Trophoblast cell (in vitro differentiated cells and primary cell): ENCODE results near the gene ABLIM3.

Source experiments
- DNase-seq, 2 donors: peaks; one replicate each; pipeline ENCODE4 v3.0.0-alpha.2; 2016
- H2AFZ ChIP-seq: 2 replicates; pipeline ENCODE4 v1.6.1; 2013; ENCODE audit warnings: low read length, moderate library complexity, mild to moderate bottlenecking; ENCODE audit not compliant: insufficient read depth, poor library complexity
- H2AK5ac ChIP-seq: 2 replicates; pipeline ENCODE4 v1.6.1; 2013; ENCODE audit warnings: mild to moderate bottlenecking, low read length
- H2BK120ac ChIP-seq: 2 replicates; pipeline ENCODE4 v1.6.1; 2013; ENCODE audit warnings: low read length, mild to moderate bottlenecking, moderate library complexity; ENCODE audit not compliant: insufficient read depth, poor library complexity
- H2BK12ac ChIP-seq: 2 replicates; pipeline ENCODE4 v1.6.1; 2013; ENCODE audit warnings: mild to moderate bottlenecking, low read length, moderate library complexity
- H2BK5ac ChIP-seq: 2 replicates; pipeline ENCODE4 v1.6.1; 2013; ENCODE audit warnings: low read length, low read depth, moderate library complexity, mild to moderate bottlenecking; ENCODE audit not compliant: poor library complexity
- H3K14ac ChIP-seq: 2 replicates; pipeline ENCODE4 v1.6.1; 2013; ENCODE audit warnings: mild to moderate bottlenecking, low read length
- H3K18ac ChIP-seq: 2 replicates; pipeline ENCODE4 v1.6.1; 2013; ENCODE audit warnings: mild to moderate bottlenecking, low read length
- H3K23ac ChIP-seq: 2 replicates; pipeline ENCODE4 v1.6.1; 2013; ENCODE audit warnings: low read length
- H3K27ac ChIP-seq: 2 replicates; pipeline ENCODE4 v1.5.1; 2013; ENCODE audit warnings: low read depth, mild to moderate bottlenecking, inconsistent platforms, low read length, moderate library complexity
- H3K27me3 ChIP-seq: 2 replicates; pipeline ENCODE4 v1.6.1; 2013; ENCODE audit warnings: inconsistent platforms, mild to moderate bottlenecking, low read length, moderate library complexity; ENCODE audit not compliant: insufficient read depth
- H3K36me3 ChIP-seq, 2 experiments: 1 replicate in 1 of 2; 2 replicates in 1 of 2; pipeline ENCODE4 v1.6.1; 2013; ENCODE audit warnings: low read length in 2 of 2, mild to moderate bottlenecking in 2 of 2, moderate library complexity in 1 of 2; ENCODE audit not compliant: insufficient read depth in 2 of 2, control insufficient read depth in 1 of 2
- H3K4ac ChIP-seq: 2 replicates; pipeline ENCODE4 v1.6.1; 2013; ENCODE audit warnings: low read depth, mild to moderate bottlenecking, low read length, moderate library complexity
- H3K4me1 ChIP-seq, 2 experiments: 1 replicate in 1 of 2; 2 replicates in 1 of 2; pipeline ENCODE4 v1.6.1; 2013; ENCODE audit warnings: low read length in 2 of 2, mild to moderate bottlenecking in 2 of 2, moderate library complexity in 1 of 2; ENCODE audit not compliant: insufficient read depth in 2 of 2, control insufficient read depth in 1 of 2
- H3K4me2 ChIP-seq: 2 replicates; pipeline ENCODE4 v1.6.1; 2013; ENCODE audit warnings: inconsistent platforms, mild to moderate bottlenecking, low read length, moderate library complexity
- H3K4me3 ChIP-seq: 2 replicates; pipeline ENCODE4 v1.5.1; 2013; ENCODE audit warnings: mild to moderate bottlenecking, low read depth, low read length, inconsistent platforms
- H3K79me1 ChIP-seq: one replicate; pipeline ENCODE4 v1.6.1; 2013; ENCODE audit warnings: low read length
- H3K79me2 ChIP-seq: 2 replicates; pipeline ENCODE4 v1.6.1; 2013; ENCODE audit warnings: low read length, mild to moderate bottlenecking; ENCODE audit not compliant: control insufficient read depth, insufficient read depth, poor library complexity
- H3K9ac ChIP-seq: 2 replicates; pipeline ENCODE4 v1.6.1; 2013; ENCODE audit warnings: mild to moderate bottlenecking, low read length
- H3K9me3 ChIP-seq: 2 replicates; pipeline ENCODE4 v1.6.1; 2013; ENCODE audit warnings: low read depth, mild to moderate bottlenecking, control low read depth, inconsistent platforms, low read length; ENCODE audit not compliant: insufficient read depth
- H4K12ac ChIP-seq: 2 replicates; pipeline ENCODE4 v1.6.1; 2013; ENCODE audit warnings: low read depth, mild to moderate bottlenecking, low read length, moderate library complexity
- H4K8ac ChIP-seq: 2 replicates; pipeline ENCODE4 v1.6.1; 2013; ENCODE audit warnings: low read depth, mild to moderate bottlenecking, low read length, moderate library complexity
- H4K91ac ChIP-seq: one replicate; pipeline ENCODE4 v1.6.1; 2013; ENCODE audit warnings: low read depth, mild to moderate bottlenecking, low read length, moderate library complexity
- WGBS: extraction: QIAGEN DNeasy Blood & Tissue Kit; methylation state at CpG from one replicate; pipeline ENCODE4 v1.1.7; 2013; ENCODE audit warnings: missing lambda C conversion rate; ENCODE audit not compliant: insufficient read length, insufficient coverage; ENCODE audit errors: extremely low coverage; 5-methylcytosine and 5-hydroxymethylcytosine counted together

ABLIM3 gene

DNA sequence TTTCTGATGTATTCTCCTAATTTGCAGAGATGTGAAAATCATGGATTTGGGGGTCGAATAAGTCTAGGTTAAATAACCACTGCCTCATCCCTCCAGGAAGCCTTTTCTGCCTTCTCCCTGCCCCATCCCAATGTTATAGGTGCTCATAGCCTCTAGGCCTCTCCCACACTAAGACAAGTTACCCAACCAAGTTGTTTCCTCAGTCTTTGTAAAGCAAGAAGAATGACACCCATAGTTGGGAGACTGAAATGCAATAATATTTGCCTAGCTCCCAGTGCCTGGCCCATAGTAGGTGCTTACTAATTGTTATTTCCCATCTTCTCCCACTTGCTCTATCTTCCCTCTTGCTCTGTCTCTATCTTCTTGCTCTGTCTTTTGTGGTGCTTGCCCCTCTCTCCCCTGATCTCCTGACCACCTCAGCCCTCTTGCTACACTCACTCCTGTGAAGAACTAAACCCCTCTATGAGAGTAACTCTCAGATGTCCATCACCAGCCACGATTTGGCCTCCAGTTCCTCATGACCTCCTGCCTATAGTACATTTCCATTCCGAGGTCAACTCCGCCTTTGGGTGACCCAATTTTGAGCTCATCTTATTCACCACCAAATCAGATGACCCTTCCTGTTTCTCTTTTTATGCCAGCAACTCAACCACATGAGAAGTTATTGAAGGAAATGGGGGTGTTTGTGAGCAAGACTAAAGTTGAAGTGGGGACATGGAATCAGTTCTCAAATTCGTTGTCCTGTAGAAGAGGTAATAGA is 137.3 kb downstream of the ABLIM3 start:
- H3K18ac ChIP-seq, result no peak overlapping the region
- no peaks in the 10 kb centered on the region for H3K9me3 ChIP-seq
- H3K27me3 ChIP-seq, result no peaks in the 10 kb centered on the region
- no peak overlapping the region for H3K4ac ChIP-seq
- H3K4me3 ChIP-seq, result no peak overlapping the region
- no peak overlapping the region for H3K9ac ChIP-seq
- no peak overlapping the region for H4K91ac ChIP-seq
- H2BK120ac ChIP-seq, result no peak overlapping the region
- no peak overlapping the region for H2AK5ac ChIP-seq
- no peaks in the 10 kb centered on the region for H3K36me3 ChIP-seq
- H3K14ac ChIP-seq, result no peak overlapping the region
- no peaks in the 10 kb centered on the region for H3K79me2 ChIP-seq
- no peak overlapping the region for H4K12ac ChIP-seq
- H3K4me1 ChIP-seq, result peaks cover 0 to 10% of the 10 kb centered on the region in 2 experiments
- H2BK12ac ChIP-seq, result no peak overlapping the region
- WGBS, result no CpG with 5 or more reads among the region's 5 CpGs
- no peak overlapping the region for H3K27ac ChIP-seq
- H4K8ac ChIP-seq, result no peak overlapping the region
- H3K79me1 ChIP-seq, result no peaks in the 10 kb centered on the region
- H3K23ac ChIP-seq, result no peak overlapping the region
- H3K4me2 ChIP-seq, result no peak overlapping the region
- peak in 1 of 2 donors; percentile 35 for DNase-seq
- no peak overlapping the region for H2BK5ac ChIP-seq
- H2AFZ ChIP-seq, result no peak overlapping the region

DNA sequence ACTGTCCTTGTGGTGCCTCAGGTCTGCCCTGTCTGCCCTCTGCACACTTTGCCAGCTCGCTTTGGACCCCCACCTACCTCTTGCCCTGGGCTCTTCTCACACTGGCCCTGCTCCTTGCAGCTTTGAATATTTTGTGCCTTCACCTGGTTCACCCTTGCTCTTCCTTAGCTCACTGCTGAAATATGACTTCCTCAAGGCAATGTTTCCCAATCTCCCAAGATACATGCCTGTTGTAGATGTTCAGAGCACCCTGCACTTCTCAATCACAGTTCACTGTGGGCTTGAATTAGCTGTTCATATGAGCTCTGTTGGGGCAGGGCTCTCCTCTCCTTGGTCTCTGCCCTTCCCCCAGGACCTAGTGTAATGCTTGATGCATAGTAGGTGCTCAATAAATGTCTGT is 138.4 kb downstream of the ABLIM3 start:
- Histone ChIP-seq H2BK120ac (no peak overlapping the region), H3K4ac (no peak overlapping the region), H3K27ac (no peak overlapping the region), H2BK5ac (no peak overlapping the region), H3K18ac (no peak overlapping the region), H3K27me3 (no peaks in the 10 kb centered on the region), H2AFZ (no peak overlapping the region), H2BK12ac (no peak overlapping the region), H3K79me1 (no peaks in the 10 kb centered on the region), H3K4me3 (no peak overlapping the region), H3K9me3 (no peaks in the 10 kb centered on the region), H4K12ac (no peak overlapping the region), H3K4me2 (no peak overlapping the region), H3K4me1 (peaks cover 0 to 10% of the 10 kb centered on the region in 2 experiments), H3K36me3 (no peaks in the 10 kb centered on the region), H3K79me2 (no peaks in the 10 kb centered on the region), H3K9ac (no peak overlapping the region), H3K14ac (no peak overlapping the region), H2AK5ac (no peak overlapping the region), H3K23ac (no peak overlapping the region), H4K8ac (no peak overlapping the region), H4K91ac (no peak overlapping the region)
- WGBS, result no CpG with 5 or more reads among the region's 1 CpG
- DNase-seq, result peak; percentile 73 to 90

GRCh38 chr5:149280124-149280523 is 138.8 kb downstream of the ABLIM3 start:
- Histone ChIP-seq H3K4me3 (no peak overlapping the region), H4K8ac (no peak overlapping the region), H3K27ac (no peak overlapping the region), H4K91ac (no peak overlapping the region), H3K23ac (no peak overlapping the region), H3K79me2 (no peaks in the 10 kb centered on the region), H3K14ac (no peak overlapping the region), H3K4me1 (peaks cover 0 to 10% of the 10 kb centered on the region in 2 experiments), H3K27me3 (no peaks in the 10 kb centered on the region), H2BK5ac (no peak overlapping the region), H4K12ac (no peak overlapping the region), H3K9me3 (no peaks in the 10 kb centered on the region), H3K9ac (no peak overlapping the region), H3K4ac (no peak overlapping the region), H2AFZ (no peak overlapping the region), H2AK5ac (no peak overlapping the region), H3K4me2 (no peak overlapping the region), H3K79me1 (no peaks in the 10 kb centered on the region), H3K18ac (no peak overlapping the region), H3K36me3 (no peaks in the 10 kb centered on the region), H2BK120ac (no peak overlapping the region), H2BK12ac (no peak overlapping the region)
- WGBS, result no CpG with 5 or more reads among the region's 1 CpG
- no peak for DNase-seq

GRCh38 chr5:149280802-149281201 is 139.5 kb downstream of the ABLIM3 start:
- H4K12ac ChIP-seq, result no peak overlapping the region
- H2BK5ac ChIP-seq, result no peak overlapping the region
- H3K79me1 ChIP-seq, result no peaks in the 10 kb centered on the region
- no peak overlapping the region for H4K8ac ChIP-seq
- no peak overlapping the region for H3K9ac ChIP-seq
- no peak overlapping the region for H3K14ac ChIP-seq
- H3K4me2 ChIP-seq, result no peak overlapping the region
- H2BK120ac ChIP-seq, result no peak overlapping the region
- no peaks in the 10 kb centered on the region for H3K27me3 ChIP-seq
- H3K4ac ChIP-seq, result no peak overlapping the region
- WGBS, result no CpG with 5 or more reads among the region's 4 CpGs
- H3K4me1 ChIP-seq, result peaks cover 0 to 10% of the 10 kb centered on the region in 2 experiments
- no peak overlapping the region for H2BK12ac ChIP-seq
- H3K9me3 ChIP-seq, result no peaks in the 10 kb centered on the region
- H3K79me2 ChIP-seq, result no peaks in the 10 kb centered on the region
- H3K18ac ChIP-seq, result no peak overlapping the region
- no peak overlapping the region for H2AFZ ChIP-seq
- no peak overlapping the region for H2AK5ac ChIP-seq
- no peak overlapping the region for H3K27ac ChIP-seq
- H3K4me3 ChIP-seq, result no peak overlapping the region
- H3K36me3 ChIP-seq, result no peaks in the 10 kb centered on the region
- no peak overlapping the region for H3K23ac ChIP-seq
- H4K91ac ChIP-seq, result no peak overlapping the region
- no peak for DNase-seq
